MM.1S (cell line): ENCODE measurements around the gene RIC1.

ENCODE experiments used
- DNase-seq: peaks from one replicate; pipeline ENCODE4 v3.0.0-alpha.2; 2015
- H2AFZ ChIP-seq: fragments of 300-600 bp; sonication (generic); 2 replicates; pipeline ENCODE4 v1.6.0; 2016; ENCODE audit warnings: antibody characterized with exemption, low read length
- H3F3A ChIP-seq: fragments of 300-600 bp; sonication (generic); 2 replicates; pipeline ENCODE4 v1.6.1; 2016; ENCODE audit warnings: mild to moderate bottlenecking, antibody characterized with exemption, low read length, moderate library complexity, mixed read lengths; ENCODE audit not compliant: insufficient read depth
- H3K27ac ChIP-seq: fragments of 300-600 bp; sonication (generic); 2 replicates; pipeline ENCODE4 v1.5.1; 2016; ENCODE audit warnings: mild to moderate bottlenecking, low read length
- H3K27me3 ChIP-seq: fragments of 300-600 bp; sonication (generic); replicated peaks from 2 replicates; pipeline ENCODE4 v1.6.0; 2016; ENCODE audit warnings: low read length; ENCODE audit not compliant: insufficient read depth
- H3K36me3 ChIP-seq: fragments of 300-600 bp; sonication (generic); replicated peaks from 2 replicates; pipeline ENCODE4 v1.6.1; 2016; ENCODE audit warnings: mild to moderate bottlenecking, low read length, mixed read lengths; ENCODE audit not compliant: insufficient read depth
- H3K4me1 ChIP-seq: fragments of 300-600 bp; sonication (generic); 2 replicates; pipeline ENCODE4 v1.6.1; 2016; ENCODE audit warnings: low read length, mixed read lengths
- H3K4me2 ChIP-seq: fragments of 300-600 bp; sonication (generic); 2 replicates; pipeline ENCODE4 v1.6.0; 2016; ENCODE audit warnings: low read depth, low read length
- H3K4me3 ChIP-seq: fragments of 300-600 bp; sonication (generic); 2 replicates; pipeline ENCODE4 v1.5.1; 2016; ENCODE audit warnings: low read length, mixed read lengths
- H3K79me2 ChIP-seq: fragments of 300-600 bp; sonication (generic); 2 replicates; pipeline ENCODE4 v1.6.1; 2016; ENCODE audit warnings: mixed run types, low read length, mixed read lengths
- H3K9ac ChIP-seq: fragments of 300-600 bp; sonication (generic); 2 replicates; pipeline ENCODE4 v1.6.1; 2016; ENCODE audit warnings: low read length, mixed read lengths
- H3K9me2 ChIP-seq: fragments of 300-600 bp; sonication (generic); replicated peaks from 2 replicates; pipeline ENCODE4 v1.6.1; 2016; ENCODE audit warnings: mild to moderate bottlenecking, low read length, mixed read lengths; ENCODE audit not compliant: insufficient read depth
- H3K9me3 ChIP-seq: fragments of 300-600 bp; sonication (generic); replicated peaks from 2 replicates; pipeline ENCODE4 v1.6.1; 2016; ENCODE audit warnings: mild to moderate bottlenecking, low read length, mixed read lengths; ENCODE audit not compliant: insufficient read depth
- H4K20me1 ChIP-seq: fragments of 300-600 bp; sonication (generic); 2 replicates; pipeline ENCODE4 v1.6.1; 2016; ENCODE audit warnings: mild to moderate bottlenecking, low read length, moderate library complexity, mixed read lengths; ENCODE audit not compliant: insufficient read depth
- EZH2 ChIP-seq: fragments of 300-600 bp; sonication (generic); optimal IDR thresholded peaks from 2 replicates; pipeline ENCODE3; 2017; ENCODE audit warnings: low read depth, mild to moderate bottlenecking, antibody characterized with exemption, low read length, mixed read lengths
- EZH2phosphoT487 ChIP-seq: fragments of 300-600 bp; sonication (generic); IDR thresholded peaks from 2 replicates; pipeline ENCODE4 v1.6.1; 2018; ENCODE audit warnings: antibody characterized with exemption, low read length
- TF ChIP-seq, protein P1 (sequence below): fragments of 300-600 bp; sonication (generic); IDR thresholded peaks from 2 replicates; pipeline ENCODE4 v1.5.1; 2016; ENCODE audit warnings: antibody characterized with exemption, low read length, mixed read lengths

RIC1 gene, protein sequence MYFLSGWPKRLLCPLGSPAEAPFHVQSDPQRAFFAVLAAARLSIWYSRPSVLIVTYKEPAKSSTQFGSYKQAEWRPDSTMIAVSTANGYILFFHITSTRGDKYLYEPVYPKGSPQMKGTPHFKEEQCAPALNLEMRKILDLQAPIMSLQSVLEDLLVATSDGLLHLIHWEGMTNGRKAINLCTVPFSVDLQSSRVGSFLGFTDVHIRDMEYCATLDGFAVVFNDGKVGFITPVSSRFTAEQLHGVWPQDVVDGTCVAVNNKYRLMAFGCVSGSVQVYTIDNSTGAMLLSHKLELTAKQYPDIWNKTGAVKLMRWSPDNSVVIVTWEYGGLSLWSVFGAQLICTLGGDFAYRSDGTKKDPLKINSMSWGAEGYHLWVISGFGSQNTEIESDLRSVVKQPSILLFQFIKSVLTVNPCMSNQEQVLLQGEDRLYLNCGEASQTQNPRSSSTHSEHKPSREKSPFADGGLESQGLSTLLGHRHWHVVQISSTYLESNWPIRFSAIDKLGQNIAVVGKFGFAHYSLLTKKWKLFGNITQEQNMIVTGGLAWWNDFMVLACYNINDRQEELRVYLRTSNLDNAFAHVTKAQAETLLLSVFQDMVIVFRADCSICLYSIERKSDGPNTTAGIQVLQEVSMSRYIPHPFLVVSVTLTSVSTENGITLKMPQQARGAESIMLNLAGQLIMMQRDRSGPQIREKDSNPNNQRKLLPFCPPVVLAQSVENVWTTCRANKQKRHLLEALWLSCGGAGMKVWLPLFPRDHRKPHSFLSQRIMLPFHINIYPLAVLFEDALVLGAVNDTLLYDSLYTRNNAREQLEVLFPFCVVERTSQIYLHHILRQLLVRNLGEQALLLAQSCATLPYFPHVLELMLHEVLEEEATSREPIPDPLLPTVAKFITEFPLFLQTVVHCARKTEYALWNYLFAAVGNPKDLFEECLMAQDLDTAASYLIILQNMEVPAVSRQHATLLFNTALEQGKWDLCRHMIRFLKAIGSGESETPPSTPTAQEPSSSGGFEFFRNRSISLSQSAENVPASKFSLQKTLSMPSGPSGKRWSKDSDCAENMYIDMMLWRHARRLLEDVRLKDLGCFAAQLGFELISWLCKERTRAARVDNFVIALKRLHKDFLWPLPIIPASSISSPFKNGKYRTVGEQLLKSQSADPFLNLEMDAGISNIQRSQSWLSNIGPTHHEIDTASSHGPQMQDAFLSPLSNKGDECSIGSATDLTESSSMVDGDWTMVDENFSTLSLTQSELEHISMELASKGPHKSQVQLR (N-terminal part only)

DNA sequence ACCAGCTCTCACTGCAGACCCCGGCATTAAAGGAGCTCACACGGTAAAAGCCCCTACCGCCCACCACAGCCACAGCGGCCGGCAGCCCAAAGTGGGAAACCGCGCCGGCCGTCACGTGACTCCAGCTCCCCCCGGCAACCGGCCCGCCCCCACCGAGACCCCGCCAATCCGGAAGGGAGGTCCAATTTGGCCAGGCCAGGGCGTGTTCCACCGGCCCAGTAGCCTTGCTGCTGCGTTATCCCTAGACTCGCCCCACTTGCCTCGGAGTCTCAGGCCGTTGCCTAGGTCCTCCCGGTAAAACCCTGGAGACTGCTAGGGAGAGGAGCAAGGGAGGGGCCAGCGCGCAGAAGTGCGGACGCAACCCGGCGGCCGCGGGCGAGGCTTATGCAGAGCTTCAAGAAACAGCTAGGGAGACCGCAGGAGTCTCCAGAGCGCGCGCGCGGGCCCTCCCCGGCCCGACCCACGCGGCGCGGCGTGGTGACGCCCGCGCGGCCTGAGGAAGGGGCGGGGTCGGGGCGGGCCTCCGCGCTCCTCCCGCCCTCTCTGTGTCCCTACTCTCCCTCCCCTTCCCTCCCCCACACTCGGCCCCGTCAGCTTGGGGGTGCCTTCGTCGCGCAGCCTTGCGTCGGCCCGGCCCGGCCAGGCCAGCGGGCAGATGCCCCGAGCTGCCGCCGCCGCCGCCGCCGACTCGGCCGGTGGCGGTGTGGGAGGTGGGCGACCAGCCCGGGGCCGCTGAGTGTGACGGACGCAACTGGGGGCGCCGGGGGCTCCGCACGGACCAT is at the start of gene RIC1:
RIC1 (plus strand) TSS at position 578 of the 782 bp plus-strand sequence; CDS start at position 781, 203 bp downstream.
- H3K27ac ChIP-seq: peak within 1 kb of the TSS; percentile 96
- H3K79me2 ChIP-seq: peaks cover 77% of the 10 kb centered on the region

DNA sequence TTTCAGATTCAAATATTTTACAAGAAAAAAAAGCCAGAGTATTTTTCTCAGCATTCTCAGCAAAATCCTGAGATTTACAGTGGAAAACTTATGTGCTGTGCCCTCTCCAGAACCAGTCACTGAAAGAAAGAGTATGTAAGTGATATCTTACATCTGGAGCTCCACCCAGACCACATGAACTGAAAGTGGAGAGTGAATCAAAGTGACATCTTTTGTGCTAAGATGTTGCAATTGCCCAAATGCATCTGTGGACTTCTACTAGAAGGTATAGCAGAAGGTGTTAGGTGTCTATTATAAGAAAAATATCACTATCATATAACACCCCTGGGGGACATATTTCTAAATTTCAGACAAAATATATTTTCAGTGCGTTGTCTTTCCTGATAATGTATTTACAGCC is 49.0 kb upstream of the RIC1 start:
- Histone ChIP-seq H3K36me3 (no peaks in the 10 kb centered on the region), H3F3A (no peaks in the 10 kb centered on the region; the same call in 1 of the 2 replicates), H3K4me1 (no peaks in the 10 kb centered on the region)

More for the DNA sequence above, at the start of gene RIC1:
- no peaks in the 10 kb centered on the region for H3K36me3 ChIP-seq
- H3K4me2 ChIP-seq: peak within 1 kb of the TSS; percentile 97
- H3K9ac ChIP-seq: peak within 1 kb of the TSS; percentile 90
- H3K9me3 ChIP-seq: no peaks in the 10 kb centered on the region
- 0 out of 2 replicates have a peak, but pooled peaks cover 3% of the 10 kb centered on the region for H4K20me1 ChIP-seq
- H3K27me3 ChIP-seq: no peaks in the 10 kb centered on the region
- peak within 1 kb of the TSS; percentile 87 for H3K4me3 ChIP-seq
- peak; percentile 94 for DNase-seq
- peaks cover 27% of the 10 kb centered on the region for H3F3A ChIP-seq
- TF ChIP-seq EZH2phosphoT487: no peak
- TF ChIP-seq, protein P1, sequence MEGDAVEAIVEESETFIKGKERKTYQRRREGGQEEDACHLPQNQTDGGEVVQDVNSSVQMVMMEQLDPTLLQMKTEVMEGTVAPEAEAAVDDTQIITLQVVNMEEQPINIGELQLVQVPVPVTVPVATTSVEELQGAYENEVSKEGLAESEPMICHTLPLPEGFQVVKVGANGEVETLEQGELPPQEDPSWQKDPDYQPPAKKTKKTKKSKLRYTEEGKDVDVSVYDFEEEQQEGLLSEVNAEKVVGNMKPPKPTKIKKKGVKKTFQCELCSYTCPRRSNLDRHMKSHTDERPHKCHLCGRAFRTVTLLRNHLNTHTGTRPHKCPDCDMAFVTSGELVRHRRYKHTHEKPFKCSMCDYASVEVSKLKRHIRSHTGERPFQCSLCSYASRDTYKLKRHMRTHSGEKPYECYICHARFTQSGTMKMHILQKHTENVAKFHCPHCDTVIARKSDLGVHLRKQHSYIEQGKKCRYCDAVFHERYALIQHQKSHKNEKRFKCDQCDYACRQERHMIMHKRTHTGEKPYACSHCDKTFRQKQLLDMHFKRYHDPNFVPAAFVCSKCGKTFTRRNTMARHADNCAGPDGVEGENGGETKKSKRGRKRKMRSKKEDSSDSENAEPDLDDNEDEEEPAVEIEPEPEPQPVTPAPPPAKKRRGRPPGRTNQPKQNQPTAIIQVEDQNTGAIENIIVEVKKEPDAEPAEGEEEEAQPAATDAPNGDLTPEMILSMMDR: no peak
- no peak for TF ChIP-seq EZH2
- no peaks in the 10 kb centered on the region for H3K9me2 ChIP-seq
- H2AFZ ChIP-seq: peak within 1 kb of the TSS; percentile 21
- peaks cover 22% of the 10 kb centered on the region for H3K4me1 ChIP-seq

More for the DNA sequence above, 49.0 kb upstream of the RIC1 start:
- no peak overlapping the region for H2AFZ ChIP-seq
- H3K9me2 ChIP-seq: no peaks in the 10 kb centered on the region
- no peaks in the 10 kb centered on the region for H3K79me2 ChIP-seq
- H3K4me2 ChIP-seq: no peak overlapping the region
- TF ChIP-seq EZH2 (no peak), EZH2phosphoT487 (no peak)
- TF ChIP-seq, protein P1: no peak
- no peaks in the 10 kb centered on the region for H3K27me3 ChIP-seq
- no peaks in the 10 kb centered on the region for H4K20me1 ChIP-seq
- DNase-seq: no peak
- H3K9me3 ChIP-seq: no peaks in the 10 kb centered on the region
- no peak overlapping the region for H3K9ac ChIP-seq
- H3K27ac ChIP-seq: no peak overlapping the region
- H3K4me3 ChIP-seq: no peak overlapping the region
